ENCODE results near the gene F2.

The F2 gene

GRCh38 chr11:46776878-46777277 is 57.9 kb downstream of the F2 start:
- Histone ChIP-seq H3K27me3 (ENCODE audit: insufficient read depth, poor library complexity, severe bottlenecking) (no peaks in the 10 kb centered on the region), H3K27ac (replicated peaks) (no peak overlapping the region), H3K4me3 (replicated peaks; ENCODE audit: insufficient read depth, low read length) (no peak overlapping the region)
- no peak for TF ChIP-seq CTCF (IDR thresholded peaks at IDR 0.05; ENCODE audit: insufficient read depth, low read length)
- no peak for TF ChIP-seq POLR2AphosphoS5 (IDR thresholded peaks at IDR 0.05; ENCODE audit: low read depth)
- no peak for TF ChIP-seq SPI1 (IDR thresholded peaks at IDR 0.05; ENCODE audit: borderline replicate concordance, low read depth)
- TF ChIP-seq REST (IDR thresholded peaks at IDR 0.05; ENCODE audit: insufficient replicate concordance, low read depth): no peak
- no peak for DNase-seq (ENCODE audit: low read depth in 1 of 2, low spot score in 1 of 2)

- TF ChIP-seq GABPA (IDR thresholded peaks at IDR 0.05; ENCODE audit: low read depth) (no peak), CTCF (IDR thresholded peaks at IDR 0.05; ENCODE audit: insufficient read depth, low read length) (no peak), SPI1 (IDR thresholded peaks at IDR 0.05; ENCODE audit: borderline replicate concordance, low read depth) (no peak), REST (IDR thresholded peaks at IDR 0.05; ENCODE audit: insufficient replicate concordance, low read depth) (no peak)
- DNase-seq (ENCODE audit: low read depth in 1 of 2, low spot score in 1 of 2): no peak
- H3K27ac ChIP-seq (replicated peaks): no peak overlapping the region
- H3K4me3 ChIP-seq (replicated peaks; ENCODE audit: insufficient read depth, low read length): no peak overlapping the region
- H3K27me3 ChIP-seq (ENCODE audit: insufficient read depth, poor library complexity, severe bottlenecking): no peaks in the 10 kb centered on the region
Measured at GRCh38 chr11:46778416-46778815, 59.4 kb downstream of the F2 start.

Small RNA genes lying within 50 kb of the gene (microRNA-seq; reads per million reads assigned to microRNA genes)
- gene MIR5582: 16.3 reads per million, percentile 42 among the genes with 10 or more reads in this experiment
